GM12872 (cell line): Measurements from ENCODE around the gene C11orf54.

ENCODE experiments used
- CTCF ChIP-seq: IDR thresholded peaks from 3 replicates; pipeline ENCODE4 v1.5.1; 2011; ENCODE audit warnings: low read depth, mild to moderate bottlenecking, low read length, moderate library complexity; ENCODE audit not compliant: insufficient read depth

Gene C11orf54

GRCh38 chr11:93772123-93772522 lies 30.7 kb downstream of the C11orf54 start:
- no peak for TF ChIP-seq CTCF

- TF ChIP-seq CTCF, result no peak
Measured at GRCh38 chr11:93773045-93773477, 31.6 kb downstream of the C11orf54 start.

- no peak for TF ChIP-seq CTCF
Measured at GRCh38 chr11:93773601-93774200, 32.2 kb downstream of the C11orf54 start.

- peak; percentile 16; the same call in 1 of the 3 replicates for TF ChIP-seq CTCF
Measured at GRCh38 chr11:93775289-93775688, 33.8 kb downstream of the C11orf54 start.

- no peak for TF ChIP-seq CTCF
Measured at GRCh38 chr11:93783362-93783761, 41.9 kb downstream of the C11orf54 start.

GRCh38 chr11:93783765-93784144 lies 42.3 kb downstream of the C11orf54 start:
- no peak for TF ChIP-seq CTCF

GRCh38 chr11:93784145-93784934 lies 42.9 kb downstream of the C11orf54 start, which contains the start of gene MED17:
MED17 (plus strand) TSS chr11:93784282; CDS start chr11:93784514, 232 bp downstream.
- peak; percentile 65 for TF ChIP-seq CTCF
